Heart left ventricle (tissue), 13 donors: Measurements from ENCODE around the gene PALB2.

ENCODE experiments used
- CTCF ChIP-seq, 12 donors: fragments of 200-600 bp; sonication (generic) in 4 of 12; IDR thresholded peaks; one replicate each; pipeline versions ENCODE4 v1.5.0 to v1.8.0; 2018 to 2022; ENCODE audit warnings: antibody characterized with exemption in 12 of 12, mild to moderate bottlenecking in 5 of 12
- POLR2A ChIP-seq, 2 donors: fragments of 450-650 bp; IDR thresholded peaks; one replicate each; pipeline ENCODE4 v1.6.1; 2017; ENCODE audit warnings: antibody characterized with exemption in 2 of 2, mild to moderate bottlenecking in 2 of 2, moderate library complexity in 2 of 2
- donor health status: ischemic (EF 13 %, LVEDD 7.1; RV severe dilation, severe dysfunction).
- donor health status: DM: no; HTN: yes; CAD: no.
- donor health status: DM: no; HTN: no; CAD: no.
- donor health status: ischemic (EF 25% LVEDD 6.9; RV normal size, moderate dysfunction).
- donor health status: ischemic (EF 25% LVEDD 5.7; RV mildly dilated, moderate dysfunction).
- donor health status: ischemic (EF 35%, LVEDD 5.7; RV mildly dilated, moderate dysfunction).
- donor health status: nonischemic (EF 11% LVEDD 7.7; RV severe dilation, severe dysfunction).
- donor health status: DM: yes; HTN: yes; CAD: no.
- donor health status: PGD.
- donor health status: ischemic (EF 29% LVEDD 5.4; RV normal size, mild dysfunction).
- donor health status: nonischemic (EF 23%, LVEDD 6.1; RV moderate dilation, normal function).

DNA sequence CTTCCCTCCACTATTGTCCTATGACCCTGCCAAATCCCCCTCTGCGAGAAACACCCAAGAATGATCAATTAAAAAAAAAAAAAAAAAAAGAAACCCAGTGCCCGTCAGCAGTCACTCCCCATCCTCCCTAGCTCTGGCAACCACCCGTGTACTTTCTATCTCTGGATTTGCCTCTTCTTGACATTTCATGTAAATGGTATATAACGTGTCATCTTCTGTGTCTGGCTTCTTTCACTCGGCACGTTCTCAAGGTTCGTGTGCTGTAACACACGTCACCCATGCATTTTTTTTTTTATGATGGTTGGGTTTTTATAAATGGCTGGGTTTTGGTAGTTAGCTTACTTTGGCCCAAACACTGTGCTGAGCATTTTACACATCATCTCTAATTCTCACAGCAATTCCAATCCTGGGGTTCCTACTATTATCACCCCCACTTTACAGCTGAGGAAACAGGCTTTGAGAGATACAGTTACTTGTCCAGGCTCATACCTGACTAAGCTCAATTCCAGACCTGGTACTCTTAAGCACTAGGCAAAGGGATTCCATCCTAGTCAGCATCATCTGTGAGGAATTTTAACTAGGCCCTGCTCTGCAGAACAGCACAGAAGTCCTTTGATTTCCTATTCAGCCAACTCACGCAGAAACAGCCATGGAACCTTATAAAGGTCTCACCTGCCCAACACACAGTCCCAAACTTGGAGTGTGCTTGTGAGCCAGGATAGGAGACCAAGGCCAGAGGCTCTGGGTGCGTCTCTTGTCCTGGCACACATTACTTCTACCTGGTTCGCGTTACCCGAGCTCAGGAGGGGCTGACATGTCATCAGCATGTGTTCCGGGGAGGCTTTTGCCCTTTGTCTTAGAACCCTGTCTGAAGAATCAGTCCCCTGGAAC is 56.7 kb downstream of the PALB2 start:
- TF ChIP-seq POLR2A (IDR thresholded peaks at IDR 0.05) (no peak), CTCF (IDR thresholded peaks at IDR 0.05) (no peak)
